NCI-H69 (cell line): ENCODE results near the gene PPP2R3C.
"Not testable (repeated sequence)": the region's sequence is repeated elsewhere in the genome, so short reads cannot be mapped to it uniquely, and the experiment has no call there.

Experiments used
- DNase-seq: peaks from one replicate; lab custom pipeline; 2025; lab: John Stamatoyannopoulos, UW

The PPP2R3C gene

GRCh38 chr14:35121887-35122695 lies at the start of gene PPP2R3C, which contains the start of gene PRORP:
Gene PPP2R3C (minus strand): TSS chr14:35121990. CDS start chr14:35121959, 31 bp downstream.
Gene PRORP (plus strand): TSS chr14:35122552. CDS start chr14:35123246, 694 bp downstream.
- DNase-seq = peak; percentile 98

GRCh38 chr14:35167496-35167895 lies 45.7 kb upstream of the PPP2R3C start:
- DNase-seq = no peak

GRCh38 chr14:35164849-35165248 lies 43.1 kb upstream of the PPP2R3C start:
- no peak for DNase-seq

- DNase-seq = no peak
Observed at GRCh38 chr14:35163384-35163783, 41.6 kb upstream of the PPP2R3C start.

- no peak for DNase-seq
Observed at GRCh38 chr14:35161231-35161630, 39.4 kb upstream of the PPP2R3C start.

- no peak for DNase-seq
Observed at GRCh38 chr14:35159742-35160409, 38.1 kb upstream of the PPP2R3C start.

- no peak for DNase-seq
Observed at GRCh38 chr14:35158951-35159653, 37.3 kb upstream of the PPP2R3C start.

GRCh38 chr14:35158491-35158890 lies 36.7 kb upstream of the PPP2R3C start:
- no peak for DNase-seq

GRCh38 chr14:35155962-35156361 lies 34.2 kb upstream of the PPP2R3C start:
- DNase-seq = peak; percentile 39

- DNase-seq = no peak
Observed at GRCh38 chr14:35154016-35154415, 32.2 kb upstream of the PPP2R3C start.

GRCh38 chr14:35152531-35152930 lies 30.7 kb upstream of the PPP2R3C start:
- not testable (repeated sequence) for DNase-seq

GRCh38 chr14:35149239-35149638 lies 27.4 kb upstream of the PPP2R3C start:
- no peak for DNase-seq

GRCh38 chr14:35147711-35148110 lies 25.9 kb upstream of the PPP2R3C start:
- no peak for DNase-seq

GRCh38 chr14:35147186-35147585 lies 25.4 kb upstream of the PPP2R3C start:
- DNase-seq = no peak

GRCh38 chr14:35146711-35147149 lies 24.9 kb upstream of the PPP2R3C start:
- no peak for DNase-seq

GRCh38 chr14:35144029-35144428 lies 22.2 kb upstream of the PPP2R3C start:
- no peak for DNase-seq

GRCh38 chr14:35140718-35141581 lies 19.2 kb upstream of the PPP2R3C start:
- peak; percentile 54 for DNase-seq

- no peak for DNase-seq
Observed at GRCh38 chr14:35138585-35138984, 16.8 kb upstream of the PPP2R3C start.

- DNase-seq = no peak
Observed at GRCh38 chr14:35134329-35135123, 12.7 kb upstream of the PPP2R3C start.

- no peak for DNase-seq
Observed at GRCh38 chr14:35133542-35134328, 11.9 kb upstream of the PPP2R3C start.
